Body of pancreas (tissue), 4 donors: ENCODE measurements around the gene CTSE. TPM values are rescaled to one million over a fixed set of nuclear protein-coding genes. Genes with fewer than 3 reads are reported as not detected.
"Not testable (repeated sequence)": the region's sequence is repeated elsewhere in the genome, so short reads cannot be mapped to it uniquely, and the experiment has no call there.

Source experiments
- ATAC-seq: fragments of 150-250 bp; one replicate; pipeline ENCODE4 v1.9.1; 2016
- DNase-seq, 4 donors: peaks; one replicate each; pipeline ENCODE4 v3.0.0-alpha.2; 2019
- H3K27ac ChIP-seq, 4 donors: fragments of 200-600 bp; sonication (generic); 1 replicate in 3 of 4; 2 replicates in 1 of 4; pipeline versions ENCODE4 v1.5.1 to v1.6.1; 2016 to 2019; ENCODE audit warnings: mild to moderate bottlenecking in 1 of 4, mixed read lengths in 1 of 4, moderate library complexity in 1 of 4
- H3K27me3 ChIP-seq, 2 donors: fragments of 200-600 bp; sonication (generic); one replicate each; pipeline ENCODE4 v1.6.0; 2016; ENCODE audit warnings: mild to moderate bottlenecking in 1 of 2
- H3K36me3 ChIP-seq, 2 donors: fragments of 200-600 bp; sonication (generic); replicated peaks in 1 of 2; 2 replicates each; pipeline ENCODE4 v1.5.1; 2016; ENCODE audit warnings: low read depth in 2 of 2; ENCODE audit not compliant: insufficient read depth in 1 of 2
- H3K4me1 ChIP-seq: fragments of 200-600 bp; sonication (generic); one replicate; pipeline ENCODE4 v1.6.0; 2016
- H3K4me3 ChIP-seq, 2 donors: fragments of 200-600 bp; sonication (generic); 1 replicate in 1 of 2; 2 replicates in 1 of 2; pipeline ENCODE4 v1.5.1; 2016 to 2019
- H3K9me3 ChIP-seq, 3 donors: fragments of 200-600 bp; sonication (generic); 1 replicate in 2 of 3; 2 replicates in 1 of 3; pipeline ENCODE4 v1.5.1; 2016
- POLR2A ChIP-seq, 3 donors: fragments of 450-650 bp; IDR thresholded peaks; one replicate each; pipeline ENCODE4 v1.6.1; 2016; ENCODE audit warnings: antibody characterized with exemption in 3 of 3, mild to moderate bottlenecking in 2 of 3
- WGBS, 2 donors: methylation state at CpG; one replicate each; pipeline ENCODE4 v1.1.5; 2017; 5-methylcytosine and 5-hydroxymethylcytosine counted together
- intact Hi-C: fragments of 100-400 bp; cut with DNase I; formaldehyde crosslinking; loops from one replicate; pipeline ENCODE4 v1.15.1; 2023
- total RNA-seq, 2 donors: library from RNA; depleted of rRNA; stranded (reverse); fragments of >200 nt; gene quantifications; one replicate each; pipeline ENCODE4 v1.1.0, GENCODE V29; 2016
- TF ChIP-seq, protein P1 (sequence below), 7 experiments: fragments of 450-650 bp in 4 of 7; fragments of 200-600 bp in 3 of 7; sonication (generic) in 3 of 7; IDR thresholded peaks; one replicate each; pipeline ENCODE4 v1.5.1; 2016 to 2019; ENCODE audit warnings: antibody characterized with exemption in 7 of 7

Gene CTSE
- total RNA-seq, 2 donors from 2014 or later, result 4.9 to 28.3 TPM

DNA sequence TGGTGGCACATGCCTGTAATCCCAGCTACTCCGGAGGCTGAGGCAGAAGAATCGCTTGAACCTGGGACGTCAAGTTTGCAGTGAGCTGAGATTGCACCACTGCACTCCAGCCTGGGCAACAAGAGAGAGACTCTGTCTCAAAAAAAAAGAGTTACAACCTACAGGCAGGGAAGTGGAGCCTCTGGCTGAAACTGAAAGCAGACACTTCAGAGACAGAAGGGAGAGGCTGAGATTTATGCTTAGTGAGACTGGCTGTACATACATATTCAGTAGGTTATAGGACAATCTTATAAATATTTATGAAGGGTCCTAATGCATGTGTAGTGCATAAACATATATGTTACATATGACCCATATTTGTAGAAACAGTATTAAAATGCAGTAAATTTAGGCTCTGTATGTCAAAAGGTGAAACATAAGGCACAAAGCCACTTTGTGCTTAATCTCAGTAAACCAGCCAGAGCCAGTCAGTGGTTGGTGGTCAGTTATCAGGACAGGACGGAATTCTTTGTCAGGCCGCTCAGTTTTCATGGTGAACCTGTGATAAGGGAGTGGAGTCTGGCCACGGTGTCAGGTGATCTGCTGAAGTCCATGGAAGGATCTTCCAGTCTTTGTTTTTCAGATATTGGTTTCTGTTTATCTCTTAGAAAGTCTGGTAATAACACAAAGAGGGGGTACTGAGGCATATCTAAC lies 42.9 kb upstream of the CTSE start:
- Histone ChIP-seq H3K36me3 (no peaks in the 10 kb centered on the region), H3K27me3 (no peaks in the 10 kb centered on the region), H3K4me3 (no peak overlapping the region), H3K27ac (no peak overlapping the region), H3K9me3 (no peaks in the 10 kb centered on the region), H3K4me1 (peaks cover 8% of the 10 kb centered on the region)
- DNase-seq (no peak), ATAC-seq (no peak)
- WGBS, 2 donors, result 39 to 60% methylated on average over 5 to 6 of the region's 6 CpGs
- no peak for TF ChIP-seq POLR2A (IDR thresholded peaks at IDR 0.05)
- TF ChIP-seq, protein P1, sequence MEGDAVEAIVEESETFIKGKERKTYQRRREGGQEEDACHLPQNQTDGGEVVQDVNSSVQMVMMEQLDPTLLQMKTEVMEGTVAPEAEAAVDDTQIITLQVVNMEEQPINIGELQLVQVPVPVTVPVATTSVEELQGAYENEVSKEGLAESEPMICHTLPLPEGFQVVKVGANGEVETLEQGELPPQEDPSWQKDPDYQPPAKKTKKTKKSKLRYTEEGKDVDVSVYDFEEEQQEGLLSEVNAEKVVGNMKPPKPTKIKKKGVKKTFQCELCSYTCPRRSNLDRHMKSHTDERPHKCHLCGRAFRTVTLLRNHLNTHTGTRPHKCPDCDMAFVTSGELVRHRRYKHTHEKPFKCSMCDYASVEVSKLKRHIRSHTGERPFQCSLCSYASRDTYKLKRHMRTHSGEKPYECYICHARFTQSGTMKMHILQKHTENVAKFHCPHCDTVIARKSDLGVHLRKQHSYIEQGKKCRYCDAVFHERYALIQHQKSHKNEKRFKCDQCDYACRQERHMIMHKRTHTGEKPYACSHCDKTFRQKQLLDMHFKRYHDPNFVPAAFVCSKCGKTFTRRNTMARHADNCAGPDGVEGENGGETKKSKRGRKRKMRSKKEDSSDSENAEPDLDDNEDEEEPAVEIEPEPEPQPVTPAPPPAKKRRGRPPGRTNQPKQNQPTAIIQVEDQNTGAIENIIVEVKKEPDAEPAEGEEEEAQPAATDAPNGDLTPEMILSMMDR (IDR thresholded peaks at IDR 0.05), result no peak
- intact Hi-C loops, result no loop called here

DNA sequence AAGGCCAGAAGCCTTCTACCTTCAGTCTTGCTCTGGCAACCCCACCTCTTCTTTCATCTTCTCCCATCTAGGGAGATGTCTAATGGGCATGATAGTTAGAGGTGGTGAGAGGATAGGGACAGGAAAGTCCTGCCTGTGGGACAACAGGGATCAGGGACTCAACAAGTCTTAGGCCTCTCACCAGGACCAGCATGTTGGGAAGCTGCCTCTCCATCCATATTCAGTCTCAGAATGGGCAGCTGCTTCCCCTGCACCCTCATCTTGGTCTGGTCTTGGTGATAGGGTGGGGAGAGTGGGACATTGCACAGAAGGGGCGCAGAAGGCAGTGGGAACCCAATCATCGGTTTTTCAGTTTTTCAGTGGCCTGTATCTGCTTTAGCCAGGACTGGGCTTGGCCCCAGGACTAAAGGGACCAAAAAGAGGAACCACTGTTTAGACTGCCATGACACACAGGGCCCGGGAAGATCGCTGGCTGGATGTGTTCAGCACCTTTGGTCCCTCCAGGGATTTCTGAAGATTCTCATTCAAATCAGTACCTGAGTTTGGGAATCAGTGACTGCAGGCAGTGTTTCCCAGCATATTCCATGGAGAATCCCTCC lies 42.0 kb upstream of the CTSE start:
- no peak for DNase-seq
- H3K27ac ChIP-seq, result no peak overlapping the region
- ATAC-seq, result no peak
- H3K36me3 ChIP-seq, result no peaks in the 10 kb centered on the region
- intact Hi-C loops, result no loop called here
- H3K9me3 ChIP-seq, result no peaks in the 10 kb centered on the region
- H3K4me1 ChIP-seq, result peaks cover 8% of the 10 kb centered on the region
- TF ChIP-seq, protein P1 (IDR thresholded peaks at IDR 0.05), result no peak
- no peak for TF ChIP-seq POLR2A (IDR thresholded peaks at IDR 0.05)
- H3K27me3 ChIP-seq, result no peaks in the 10 kb centered on the region
- 61 to 79% methylated on average over 4 of the region's 4 CpGs for WGBS, 2 donors
- H3K4me3 ChIP-seq, result no peak overlapping the region

DNA sequence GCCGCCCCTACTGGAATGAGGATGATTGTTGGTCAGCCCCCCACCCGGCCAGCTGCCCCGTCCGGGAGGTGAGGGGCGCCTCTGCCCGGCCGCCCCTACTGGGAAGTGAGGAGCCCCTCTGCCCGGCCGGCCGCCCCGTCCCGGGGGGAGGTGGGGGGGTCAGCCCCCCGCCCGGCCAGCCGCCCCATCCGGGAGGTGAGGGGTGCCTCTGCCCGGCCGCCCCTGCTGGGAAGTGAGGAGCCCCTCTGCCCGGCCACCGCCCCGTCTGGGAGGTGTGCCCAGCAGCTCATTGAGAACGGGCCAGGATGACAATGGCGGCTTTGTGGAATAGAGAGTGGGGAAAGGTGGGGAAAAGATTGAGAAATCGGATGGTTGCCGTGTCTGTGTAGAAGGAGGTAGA lies 40.8 kb upstream of the CTSE start:
- H3K36me3 ChIP-seq, H3K4me3 ChIP-seq, intact Hi-C loops, H3K4me1 ChIP-seq, H3K9me3 ChIP-seq, ATAC-seq, H3K27ac ChIP-seq, DNase-seq, H3K27me3 ChIP-seq: not testable (repeated sequence)
- WGBS, 2 donors, result 88 to 95% methylated on average over 8 of the region's 25 CpGs

DNA sequence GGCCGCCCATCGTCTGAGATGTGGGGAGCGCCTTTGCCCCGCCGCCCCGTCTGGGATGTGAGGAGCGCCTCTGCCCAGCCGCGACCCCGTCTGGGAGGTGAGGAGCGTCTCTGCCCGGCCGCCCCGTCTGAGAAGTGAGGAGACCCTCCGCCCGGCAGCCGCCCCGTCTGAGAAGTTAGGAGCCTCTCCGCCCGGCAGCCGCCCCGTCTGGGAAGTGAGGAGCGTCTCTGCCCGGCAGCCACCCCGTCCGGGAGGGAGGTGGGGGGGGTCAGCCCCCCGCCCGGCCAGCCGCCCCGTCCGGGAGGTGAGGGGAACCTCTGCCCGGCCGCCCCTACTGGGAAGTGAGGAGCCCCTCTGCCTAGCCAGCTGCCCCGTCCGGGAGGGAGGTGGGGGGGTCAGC lies 40.3 kb upstream of the CTSE start:
- H3K9me3 ChIP-seq, H3K4me3 ChIP-seq, H3K27ac ChIP-seq, ATAC-seq, intact Hi-C loops, H3K36me3 ChIP-seq, DNase-seq, H3K4me1 ChIP-seq, H3K27me3 ChIP-seq: not testable (repeated sequence)
- WGBS, 2 donors, result 91 to 95% methylated on average over 9 to 26 of the region's 35 CpGs

DNA sequence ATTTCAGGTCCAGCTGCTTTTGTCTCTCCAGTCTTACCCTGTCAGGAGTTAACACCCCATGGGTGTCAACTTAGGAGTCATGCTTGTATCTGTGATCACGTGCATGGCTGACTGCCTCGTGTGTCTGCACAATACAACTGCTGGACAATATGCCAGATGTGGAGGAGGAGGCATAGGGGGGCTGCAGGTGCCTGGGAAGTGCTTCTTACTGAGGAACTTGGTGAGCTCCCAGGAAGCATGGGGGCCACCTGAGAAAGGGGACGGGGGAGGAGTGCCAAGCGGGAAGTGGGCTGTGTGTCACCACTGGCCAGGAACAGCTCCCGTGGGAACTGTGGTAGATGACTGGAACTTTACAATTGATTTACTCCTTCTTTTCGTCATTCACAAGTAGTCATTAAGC lies 38.8 kb upstream of the CTSE start:
- intact Hi-C loops, result no loop called here
- ATAC-seq (no peak), DNase-seq (no peak)
- Histone ChIP-seq H3K27me3 (no peaks in the 10 kb centered on the region), H3K4me3 (no peak overlapping the region), H3K4me1 (peaks cover under 1% of the 10 kb centered on the region), H3K36me3 (no peaks in the 10 kb centered on the region), H3K9me3 (no peaks in the 10 kb centered on the region), H3K27ac (no peak overlapping the region)
- WGBS, 2 donors, result 71 to 83% methylated on average over 6 of the region's 6 CpGs
- TF ChIP-seq, protein P1 (IDR thresholded peaks at IDR 0.05), result no peak
- no peak for TF ChIP-seq POLR2A (IDR thresholded peaks at IDR 0.05)

DNA sequence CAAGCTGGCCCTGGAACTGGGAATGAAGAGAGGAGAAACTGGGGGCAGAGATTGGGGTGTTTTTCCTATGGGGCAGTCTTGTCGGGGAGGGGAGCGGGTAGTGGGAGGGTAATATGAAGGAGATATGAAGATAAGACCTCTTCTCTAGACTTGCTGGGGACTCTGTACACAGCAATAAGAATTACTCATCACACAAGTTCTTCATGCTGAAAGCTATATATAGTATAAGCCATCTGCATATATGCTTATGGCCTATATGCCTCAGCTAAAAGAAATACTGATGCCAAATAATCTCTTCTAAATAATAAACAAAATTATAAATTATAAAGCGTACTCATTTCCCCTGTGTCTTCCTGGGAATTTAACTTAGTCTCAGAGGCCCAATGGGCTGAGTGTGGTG lies 37.1 kb upstream of the CTSE start:
- no peak overlapping the region for H3K4me3 ChIP-seq
- intact Hi-C loops, result no loop called here
- H3K27ac ChIP-seq, result no peak overlapping the region
- no peaks in the 10 kb centered on the region for H3K4me1 ChIP-seq
- DNase-seq (no peak), ATAC-seq (no peak)
- no peaks in the 10 kb centered on the region for H3K9me3 ChIP-seq
- no peaks in the 10 kb centered on the region for H3K36me3 ChIP-seq
- no peaks in the 10 kb centered on the region for H3K27me3 ChIP-seq
- 90 to 95% methylated on average over 3 of the region's 3 CpGs for WGBS, 2 donors
- no peak for TF ChIP-seq POLR2A (IDR thresholded peaks at IDR 0.05)
- TF ChIP-seq, protein P1 (IDR thresholded peaks at IDR 0.05), result no peak
